Central memory CD4-positive, alpha-beta T cell (primary cell): ENCODE measurements around the gene UBASH3B.

ENCODE experiments used
- DNase-seq: peaks from one replicate; pipeline ENCODE4 v3.0.0; 2022

Gene UBASH3B

DNA sequence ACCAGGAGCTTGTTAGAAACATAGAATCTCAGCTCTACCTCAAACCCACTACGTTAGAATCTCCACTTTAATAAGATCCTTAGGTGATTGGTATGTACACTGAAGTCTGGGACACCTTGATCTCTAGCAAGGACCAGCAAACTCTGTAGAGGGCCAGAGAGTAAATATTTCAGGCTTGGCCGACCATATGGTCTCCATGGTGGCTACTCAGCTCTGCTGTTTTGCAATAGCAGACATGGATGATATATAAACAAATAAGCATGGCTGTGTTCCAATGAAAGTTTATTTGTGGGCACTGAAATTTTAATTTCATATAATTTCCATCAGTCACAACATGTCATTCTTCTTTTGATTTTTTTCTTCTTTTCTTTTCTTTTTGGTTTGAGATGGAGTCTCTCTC, 23.9 kb downstream of the UBASH3B start:
- no peak for DNase-seq

DNA sequence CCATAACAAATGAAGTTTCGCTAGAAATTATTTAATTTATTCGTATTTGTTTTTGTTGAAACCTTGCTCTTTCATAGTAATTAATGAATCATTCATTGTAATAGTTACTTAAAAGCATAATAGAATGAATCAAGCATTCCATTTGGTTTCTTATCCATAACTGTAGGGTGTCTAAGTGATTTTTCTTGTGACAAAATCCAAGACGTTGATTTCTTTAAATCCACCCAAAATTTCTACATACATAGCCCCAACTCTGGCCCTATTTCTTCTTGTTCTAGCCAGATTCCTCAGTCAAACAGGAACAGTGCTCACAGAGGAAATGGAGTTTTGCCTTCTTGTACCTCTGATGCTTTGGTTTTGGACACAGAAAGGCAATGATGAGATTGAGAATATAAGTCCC, 25.5 kb downstream of the UBASH3B start:
- no peak for DNase-seq

DNA sequence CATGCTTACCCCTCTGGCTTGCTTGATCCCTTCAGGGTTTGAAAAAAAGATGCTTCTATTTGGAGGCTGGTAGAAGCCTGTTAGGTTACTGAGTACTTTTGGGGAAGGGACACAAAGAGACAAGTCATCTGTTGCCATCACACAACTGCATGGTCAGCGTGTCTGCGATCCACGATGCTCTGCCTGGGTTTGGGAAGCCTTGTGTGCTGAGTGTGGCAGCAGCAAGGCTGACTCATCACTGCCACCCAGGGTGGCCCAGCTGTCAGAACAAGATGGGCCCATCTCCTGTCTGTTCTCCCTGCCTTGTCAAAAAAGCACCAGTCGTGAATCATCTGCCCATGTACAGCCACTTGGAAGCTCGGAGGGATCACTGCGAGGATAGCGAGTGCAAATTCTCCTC, 26.2 kb downstream of the UBASH3B start:
- no peak for DNase-seq

DNA sequence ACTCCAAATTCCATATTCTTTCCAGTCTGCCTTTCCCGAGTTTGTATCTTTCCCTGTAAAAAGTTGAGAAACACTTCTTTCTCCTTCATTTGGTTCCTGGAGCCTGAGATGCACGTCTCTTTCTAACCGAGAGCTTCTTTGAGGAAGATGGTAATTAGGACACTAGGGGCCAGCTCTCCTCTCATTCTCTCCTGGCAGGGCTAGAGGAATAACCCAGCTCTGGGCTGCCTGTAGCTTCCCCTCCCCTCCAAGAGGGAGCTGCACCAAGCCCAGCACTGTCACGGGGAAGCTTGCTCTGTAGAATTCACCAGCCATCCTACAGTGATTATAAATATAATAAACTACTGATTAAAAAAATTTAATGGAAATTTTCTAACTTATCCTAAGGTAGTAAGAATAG, 26.9 kb downstream of the UBASH3B start:
- no peak for DNase-seq

DNA sequence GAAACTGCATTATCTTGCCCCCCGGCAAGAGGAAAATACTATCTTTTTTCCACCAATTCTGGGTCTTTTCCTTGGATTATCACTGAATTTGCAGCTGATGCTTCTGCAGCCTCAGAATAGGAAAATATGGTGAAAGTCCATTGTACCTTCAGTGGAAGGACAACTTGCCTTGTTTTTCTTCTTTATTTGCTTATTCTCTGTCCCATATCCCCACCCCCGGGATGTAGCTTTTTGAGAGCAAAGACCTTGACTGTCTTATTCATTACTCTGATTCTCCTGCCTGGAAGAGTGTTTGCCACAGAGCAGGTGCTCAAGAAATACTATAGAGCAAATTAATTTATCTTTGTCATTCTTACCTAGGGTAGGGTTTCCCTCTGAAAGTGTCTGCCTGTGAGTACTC, 29.5 kb downstream of the UBASH3B start:
- no peak for DNase-seq

DNA sequence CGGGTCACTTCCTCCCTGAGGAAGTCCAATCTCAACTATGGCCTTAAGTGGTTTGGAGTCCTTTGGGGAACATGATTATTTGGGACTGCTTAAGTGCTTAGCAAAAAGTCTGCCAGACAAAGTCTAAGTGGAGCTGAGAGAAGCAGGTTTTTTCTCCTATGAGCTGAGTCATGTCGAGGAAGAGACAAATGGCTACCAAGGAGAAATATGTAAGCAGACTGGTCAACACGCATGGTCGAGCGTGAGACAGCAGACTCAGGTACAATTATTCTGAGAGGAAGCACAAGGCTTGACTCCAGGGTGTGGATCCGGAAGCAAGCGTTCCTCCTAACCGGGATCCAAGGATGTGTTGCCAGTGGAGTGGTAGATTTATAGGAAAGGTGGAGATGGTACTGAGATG, 30.6 kb downstream of the UBASH3B start:
- no peak for DNase-seq

GRCh38 chr11:122690384-122690783, 34.9 kb downstream of the UBASH3B start:
- DNase-seq: no peak

DNA sequence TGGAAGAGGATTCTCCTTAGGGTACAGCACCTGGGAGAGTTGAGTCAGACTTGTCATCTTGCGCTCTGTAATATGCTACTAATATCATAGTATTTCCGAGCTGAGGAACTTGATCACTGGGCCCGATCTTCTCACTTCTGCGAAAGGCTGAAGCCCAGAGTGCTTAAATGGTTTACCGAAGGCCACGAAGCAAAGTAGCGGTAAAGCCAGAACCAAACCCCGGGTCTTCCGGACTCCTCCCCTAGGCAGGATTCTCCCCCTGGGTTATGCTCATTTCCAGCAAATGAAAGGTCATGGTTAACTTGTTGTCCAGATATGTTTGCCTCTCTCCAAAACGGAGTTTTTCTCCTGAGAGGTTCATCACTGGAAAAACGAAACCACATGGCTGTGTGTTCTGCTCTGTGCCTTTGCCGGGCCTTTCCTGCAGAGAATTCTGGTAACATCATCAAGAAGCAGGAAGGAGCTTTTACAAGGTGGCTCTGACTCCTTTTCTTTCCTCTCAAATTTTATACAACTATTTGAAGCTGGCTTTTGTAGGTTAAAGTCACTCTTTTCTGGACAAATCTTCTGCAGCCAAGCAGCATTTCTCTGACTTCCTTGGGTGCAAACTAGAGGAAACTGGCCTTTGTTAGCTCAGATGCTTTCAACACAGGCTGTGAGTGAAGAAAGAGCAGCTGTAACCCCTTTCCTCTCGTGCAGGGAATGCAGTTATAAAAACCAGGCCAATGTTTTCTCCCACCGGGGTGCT, 35.5 kb downstream of the UBASH3B start:
- DNase-seq: no peak

GRCh38 chr11:122691549-122692150, 36.1 kb downstream of the UBASH3B start:
- no peak for DNase-seq

DNA sequence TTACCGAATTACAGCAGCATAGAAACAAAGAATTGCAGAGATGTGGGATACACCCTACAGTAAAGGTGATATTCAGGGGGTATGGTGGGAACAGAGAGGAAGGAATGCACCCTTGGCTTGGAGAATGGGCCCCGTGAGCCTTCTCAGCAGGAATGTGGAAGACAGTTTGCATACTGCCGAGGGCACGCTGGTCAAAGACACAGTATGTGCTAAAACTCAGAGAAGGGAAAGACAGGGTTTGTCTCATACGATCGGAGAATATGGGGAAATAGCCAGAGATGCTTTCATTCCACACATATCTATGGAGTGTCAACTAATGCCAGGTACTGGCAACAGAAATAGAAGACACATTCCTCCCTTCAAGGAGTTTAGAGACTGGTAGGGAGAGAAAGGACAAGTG, 36.9 kb downstream of the UBASH3B start:
- DNase-seq: no peak

DNA sequence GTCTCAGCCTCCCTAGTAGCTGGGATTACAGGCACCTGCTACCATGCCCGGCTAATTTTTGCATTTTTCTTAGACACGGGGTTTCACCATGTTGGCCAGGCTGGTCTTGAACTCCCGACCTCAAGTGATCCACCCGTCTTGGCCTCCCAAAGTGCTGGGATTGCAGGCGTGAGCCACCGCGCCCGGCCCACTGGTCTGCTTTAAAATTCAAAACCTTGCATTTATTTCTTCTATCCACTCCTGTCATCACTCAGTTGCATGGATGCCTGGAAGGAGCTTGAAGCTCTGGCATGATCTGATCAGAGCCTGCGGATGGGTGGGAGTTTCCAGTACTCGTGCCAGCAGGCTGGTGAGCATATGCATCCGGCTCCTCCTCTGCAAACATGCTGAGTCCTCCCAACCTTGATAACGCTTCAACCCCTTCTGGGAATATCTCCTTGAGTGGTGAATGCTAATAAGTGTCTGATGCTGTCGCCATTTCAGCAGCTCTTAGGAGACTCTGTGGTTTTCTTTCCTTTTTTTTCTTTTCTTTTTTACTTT, 39.6 kb downstream of the UBASH3B start:
- no peak for DNase-seq

DNA sequence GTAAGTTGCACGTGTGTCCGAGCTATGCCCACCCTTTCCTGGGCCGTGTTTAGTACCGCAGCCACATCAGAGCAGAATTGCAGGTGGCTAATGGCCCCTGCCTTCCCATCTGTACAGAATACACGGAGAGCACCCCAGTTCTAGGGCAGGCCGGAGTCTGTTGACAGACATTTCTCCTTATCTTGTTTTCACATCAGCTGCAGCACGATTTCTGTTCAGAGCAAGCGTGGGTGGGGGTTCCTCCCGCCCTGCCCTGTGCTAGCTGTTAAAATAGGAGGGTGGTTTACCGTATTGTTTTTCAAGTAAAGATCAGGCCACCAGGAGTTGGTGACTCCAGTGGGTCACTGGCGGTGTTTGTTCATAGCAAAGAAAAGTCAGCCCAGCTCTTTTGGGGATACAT, 41.1 kb downstream of the UBASH3B start:
- peak; percentile 72 for DNase-seq

GRCh38 chr11:122697636-122698167, 42.2 kb downstream of the UBASH3B start:
- peak; percentile 47 for DNase-seq

GRCh38 chr11:122698392-122698791, 42.9 kb downstream of the UBASH3B start:
- no peak for DNase-seq

- DNase-seq: no peak
Measured at GRCh38 chr11:122700666-122701065, 45.1 kb downstream of the UBASH3B start.

GRCh38 chr11:122701143-122701542, 45.6 kb downstream of the UBASH3B start:
- DNase-seq: no peak

DNA sequence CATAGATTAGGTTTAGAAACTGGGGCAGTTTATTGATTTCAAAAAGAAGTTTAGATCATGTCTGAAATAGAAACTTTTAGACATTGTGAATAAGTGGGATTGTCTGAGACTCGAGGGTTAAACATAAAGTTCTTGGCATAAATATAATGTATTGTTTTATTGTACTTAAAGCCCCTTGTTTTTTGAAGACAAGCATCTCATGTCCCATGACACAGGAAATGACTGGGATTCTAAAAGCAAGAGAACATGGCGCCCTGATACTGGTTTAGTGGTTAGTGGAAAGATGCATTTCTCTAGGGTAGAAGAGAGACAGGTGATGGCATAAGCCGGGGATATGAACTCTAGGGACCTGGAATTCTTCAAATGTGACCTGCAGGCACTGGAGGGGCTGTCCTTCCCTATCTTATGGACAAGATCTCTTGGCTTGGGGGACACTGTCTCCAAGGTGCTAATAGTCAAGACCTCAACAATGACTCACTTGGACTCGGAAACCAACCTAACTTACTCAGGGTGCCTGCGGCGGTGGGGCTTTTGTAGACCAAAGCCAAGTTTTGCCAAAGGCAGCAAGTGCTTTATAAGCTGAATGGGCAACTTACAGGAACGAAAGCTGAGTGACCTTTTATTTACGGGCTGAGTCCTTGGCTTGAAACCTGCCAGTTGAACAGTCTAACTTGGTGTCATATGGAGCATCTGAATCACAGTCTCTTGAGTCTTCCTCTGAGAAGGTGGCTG, 48.2 kb downstream of the UBASH3B start:
- no peak for DNase-seq

- DNase-seq: no peak
Measured at GRCh38 chr11:122705396-122705795, 49.9 kb downstream of the UBASH3B start.

DNA sequence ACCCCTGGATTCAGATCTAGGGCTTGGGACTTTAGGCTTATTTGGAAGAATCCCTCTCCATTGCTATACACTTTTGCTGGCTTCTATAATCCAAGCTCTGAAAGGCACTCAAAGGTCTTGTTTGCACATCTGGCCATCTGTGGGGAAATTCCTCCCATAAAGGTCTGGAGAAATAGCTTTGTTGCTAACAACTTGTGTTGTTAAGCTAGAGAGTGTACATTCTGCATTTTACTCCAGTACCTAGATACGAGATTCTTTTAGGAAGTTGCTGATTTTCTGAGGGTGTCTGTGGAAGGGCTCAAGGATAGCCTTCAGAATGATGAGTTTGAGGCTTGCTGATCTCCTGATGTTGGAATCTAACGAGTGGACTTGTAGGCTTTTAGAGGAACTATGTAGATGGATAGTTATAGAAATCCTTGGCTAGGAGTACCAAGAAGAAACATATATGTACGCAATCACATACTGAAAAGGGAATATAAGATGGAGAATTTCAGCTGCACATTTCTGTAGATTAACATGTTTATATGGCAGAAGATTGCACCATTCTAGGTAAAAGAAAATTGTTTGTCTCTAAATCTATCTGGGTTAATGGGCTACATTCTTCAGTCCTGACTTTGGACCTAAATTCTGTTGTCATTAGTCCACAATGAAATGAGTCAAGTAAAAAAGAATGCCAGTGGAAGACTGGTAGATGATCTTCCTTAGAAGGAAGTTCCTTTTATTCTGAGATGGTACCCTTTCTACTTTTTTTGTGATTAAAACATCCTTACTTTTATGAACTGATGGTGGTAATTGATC, 51.0 kb downstream of the UBASH3B start:
- DNase-seq: no peak

GRCh38 chr11:122707111-122707510, 51.6 kb downstream of the UBASH3B start:
- DNase-seq: no peak

GRCh38 chr11:122707901-122708300, 52.4 kb downstream of the UBASH3B start:
- no peak for DNase-seq

- DNase-seq: no peak
Measured at GRCh38 chr11:122709039-122709760, 53.7 kb downstream of the UBASH3B start.
